Measurements from ENCODE around the gene KLHDC7A.
"Not testable (repeated sequence)": the region's sequence is repeated elsewhere in the genome, so short reads cannot be mapped to it uniquely, and the experiment has no call there.

KLHDC7A gene

DNA sequence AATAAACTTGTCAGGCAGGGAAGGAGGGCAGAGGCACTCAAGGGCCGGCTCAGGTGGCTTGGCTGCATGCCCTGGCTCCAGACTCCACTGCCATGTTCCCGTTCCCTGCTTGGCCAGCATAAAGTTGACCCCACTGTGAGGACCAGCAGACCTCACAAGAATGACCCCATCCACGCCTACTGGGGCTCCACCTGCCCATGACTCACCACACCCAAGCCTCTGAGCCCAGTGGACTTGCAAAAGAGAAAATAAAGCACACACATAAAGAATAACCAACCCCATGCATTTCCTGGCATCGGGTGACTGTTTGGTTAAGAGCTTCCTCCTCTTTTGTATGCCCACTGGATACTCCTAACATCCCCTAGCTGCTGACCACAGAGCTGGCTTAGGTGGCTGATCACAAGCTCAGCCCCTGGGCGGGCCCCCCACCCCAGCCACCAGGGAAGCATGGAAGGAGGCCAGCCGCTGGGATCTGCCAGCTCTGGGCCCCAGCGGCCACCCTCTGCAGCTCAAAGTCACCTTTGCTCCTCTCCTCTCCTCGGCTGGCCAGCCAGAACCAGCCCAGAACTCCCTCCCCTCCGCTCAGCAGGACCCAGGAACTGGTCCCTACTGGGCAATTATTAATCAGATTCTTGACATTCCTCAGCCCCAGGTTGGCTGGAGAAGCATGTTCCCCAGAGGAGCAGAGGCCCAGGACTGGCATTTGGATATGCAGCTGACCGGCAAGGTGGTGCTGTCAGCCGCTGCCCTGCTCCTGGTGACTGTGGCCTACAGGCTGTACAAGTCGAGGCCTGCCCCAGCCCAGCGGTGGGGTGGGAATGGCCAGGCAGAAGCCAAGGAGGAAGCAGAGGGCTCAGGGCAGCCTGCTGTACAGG is at the start of gene KLHDC7A:
TSS of gene KLHDC7A (plus strand) at position 616 of the 875 bp plus-strand sequence. CDS start at position 668, 52 bp downstream.
- DNase-seq, result no peak

DNA sequence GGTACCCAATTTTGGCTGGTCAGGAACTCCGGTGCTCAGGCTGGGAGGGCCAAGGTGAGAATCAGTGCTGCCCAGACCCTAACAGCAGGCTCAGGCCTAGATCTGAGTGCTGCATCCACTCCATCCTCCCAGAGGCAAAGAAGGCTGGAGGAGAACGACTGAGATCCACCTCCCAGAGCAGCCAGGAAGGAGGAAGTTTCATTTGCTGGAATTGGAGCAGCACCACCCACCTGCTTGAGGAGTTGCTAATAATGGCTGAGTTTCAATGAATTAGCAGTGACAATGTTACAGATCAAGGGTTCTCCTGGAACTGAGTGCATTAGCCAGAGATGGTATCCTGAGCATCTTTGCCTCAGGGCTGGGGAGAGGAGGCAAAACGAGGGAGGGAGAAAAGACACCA is 46.7 kb upstream of the KLHDC7A start:
- DNase-seq, result no peak

DNA sequence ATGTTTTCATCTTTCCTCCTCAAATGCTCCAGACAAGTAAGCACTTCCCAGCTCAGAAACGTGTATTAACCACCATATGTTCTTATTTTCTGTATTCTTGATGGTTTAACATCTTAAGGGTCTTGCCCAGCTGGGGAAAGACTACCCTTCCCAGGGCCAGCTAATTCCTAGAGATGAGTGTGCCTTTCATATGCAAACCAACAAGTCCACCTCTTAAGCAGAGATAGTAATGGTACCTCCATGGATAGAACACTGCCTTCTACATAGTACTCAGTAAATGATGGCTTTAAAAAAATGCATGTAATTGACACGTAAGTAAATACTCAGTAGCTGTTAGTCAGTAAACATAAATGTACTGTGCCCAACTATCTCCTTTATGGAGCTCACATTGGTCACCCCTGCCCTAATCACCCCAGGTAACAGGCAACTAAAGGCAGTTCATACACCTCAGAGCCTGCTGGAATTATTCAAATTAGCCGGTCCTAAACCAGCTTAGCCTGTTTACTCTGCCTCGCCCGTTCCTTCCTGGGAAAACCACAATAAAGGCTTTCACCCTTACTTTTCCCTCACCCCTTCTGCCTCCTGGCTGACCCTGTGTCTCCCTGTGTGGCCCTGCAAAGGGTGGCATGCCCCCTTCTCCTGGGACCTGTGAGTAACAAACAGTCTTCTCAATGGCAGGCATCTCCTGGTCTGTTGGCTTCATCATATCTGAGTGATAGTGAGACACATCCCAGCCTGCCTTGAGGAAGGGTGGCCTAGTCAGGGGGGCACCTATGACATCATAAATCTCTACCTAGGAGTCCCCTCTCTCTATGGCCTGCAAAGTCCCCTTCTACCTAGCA is 40.1 kb upstream of the KLHDC7A start:
- no peak for DNase-seq

DNA sequence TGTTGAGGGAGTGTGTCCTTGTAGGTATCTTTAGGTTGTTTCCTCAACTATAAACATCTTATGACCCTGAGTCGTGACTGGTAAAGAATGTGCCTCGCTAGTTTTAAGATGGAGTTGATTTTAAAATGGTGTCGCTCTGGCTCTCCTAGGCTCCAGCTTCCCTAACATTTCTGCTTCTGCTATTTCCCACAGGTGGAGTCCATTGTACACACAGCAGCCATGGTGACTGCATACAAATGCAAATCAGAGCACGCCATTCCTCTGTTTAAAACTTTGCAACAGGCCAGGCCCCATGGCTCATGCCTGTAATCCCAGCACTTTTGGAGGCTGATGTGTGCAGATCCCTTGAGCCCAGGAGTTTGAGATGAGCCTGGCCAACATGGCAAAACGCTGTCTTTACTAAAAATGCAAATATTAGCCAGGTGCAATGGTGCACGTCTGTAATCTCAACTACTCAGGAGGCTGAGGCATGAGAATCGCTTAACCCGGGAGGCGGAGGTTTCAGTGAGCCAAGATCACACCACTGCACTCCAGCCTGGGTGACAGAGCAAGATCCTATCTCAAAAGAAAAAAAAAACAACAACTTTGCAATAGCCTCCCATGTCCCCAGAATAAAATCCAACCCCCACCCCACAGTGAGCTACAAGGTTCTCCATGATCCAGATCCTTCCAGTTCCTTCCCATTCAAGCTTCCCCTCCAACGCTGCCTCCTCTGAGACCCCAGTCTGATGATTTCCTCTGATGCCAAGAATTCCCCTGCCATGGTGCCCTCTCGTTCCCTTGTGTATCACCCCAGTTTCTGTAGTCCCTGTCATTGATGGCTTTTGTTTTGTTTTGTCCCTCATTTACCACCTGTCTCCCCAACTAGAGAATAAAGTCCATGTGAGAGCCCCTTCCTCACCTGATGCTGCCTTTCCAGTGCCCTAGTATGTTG is 36.9 kb upstream of the KLHDC7A start:
- DNase-seq, result no peak

DNA sequence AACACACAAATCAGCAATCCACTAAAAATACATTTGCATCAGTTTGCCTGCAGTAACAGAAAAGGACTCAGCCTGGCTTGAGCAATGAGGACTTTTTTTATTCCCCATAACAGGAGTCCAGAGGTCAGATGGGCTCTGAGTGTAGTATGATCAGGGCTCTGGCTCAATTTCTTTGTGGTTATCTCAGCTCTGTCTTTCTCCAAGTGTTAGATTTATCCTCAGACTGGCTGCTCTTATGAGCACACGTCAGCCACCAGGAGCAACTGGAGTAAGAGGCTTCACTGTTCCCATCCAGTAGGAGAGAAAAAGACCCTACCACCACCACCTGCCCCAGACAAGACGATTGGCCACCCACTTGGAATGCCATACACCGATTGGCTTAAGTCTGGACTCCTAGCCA is 36.2 kb upstream of the KLHDC7A start:
- DNase-seq, result no peak

DNA sequence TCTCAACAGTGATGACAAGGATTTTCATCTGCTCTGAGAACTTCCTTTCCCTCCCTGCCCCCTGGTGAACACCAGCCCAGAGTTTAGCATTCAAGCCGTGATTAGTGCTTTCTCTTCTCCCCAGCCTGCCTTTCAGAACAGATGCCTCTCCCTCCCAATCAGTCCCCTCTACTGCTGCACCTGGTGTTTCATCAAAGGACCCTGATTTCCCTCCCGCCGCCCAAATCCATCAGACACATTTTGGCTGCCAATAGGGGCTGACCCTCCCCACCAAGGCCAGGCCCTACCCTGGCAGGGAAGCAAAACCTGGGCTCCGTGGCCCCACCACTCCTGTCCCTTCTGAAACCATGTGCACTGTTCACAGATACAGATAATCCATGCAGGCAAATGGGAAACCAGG is 34.0 kb upstream of the KLHDC7A start:
- DNase-seq, result no peak

DNA sequence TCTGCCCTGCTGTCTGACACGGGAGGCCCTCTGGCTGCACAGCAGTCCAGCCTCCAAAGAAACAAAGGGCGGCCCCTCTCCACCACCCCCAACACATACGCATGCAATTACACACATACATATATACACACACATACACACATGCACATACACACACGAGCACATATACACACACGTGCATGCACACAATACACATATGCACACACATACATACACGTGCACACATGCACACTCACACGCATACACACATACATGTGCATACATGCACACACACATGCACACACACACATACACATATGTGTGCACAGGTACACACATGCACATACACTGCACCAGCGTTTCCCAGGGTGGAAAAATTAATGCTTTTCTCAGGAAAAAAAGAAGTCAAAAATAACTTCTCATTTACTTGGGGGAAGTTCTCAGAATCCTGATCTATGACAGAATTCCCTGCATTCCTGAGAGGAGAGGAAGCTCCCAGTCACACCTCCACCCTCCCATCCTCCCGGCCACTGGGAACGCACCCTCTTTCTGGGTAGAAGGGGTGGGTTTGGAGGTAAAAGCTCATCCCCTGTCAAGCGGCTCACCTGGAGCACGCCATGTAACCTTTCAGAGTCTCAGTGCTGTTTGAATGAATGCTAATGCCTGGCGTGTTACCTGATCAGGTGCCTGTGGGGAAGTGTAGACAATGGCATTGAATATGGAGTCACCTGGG is 33.1 kb upstream of the KLHDC7A start:
- no peak for DNase-seq

DNA sequence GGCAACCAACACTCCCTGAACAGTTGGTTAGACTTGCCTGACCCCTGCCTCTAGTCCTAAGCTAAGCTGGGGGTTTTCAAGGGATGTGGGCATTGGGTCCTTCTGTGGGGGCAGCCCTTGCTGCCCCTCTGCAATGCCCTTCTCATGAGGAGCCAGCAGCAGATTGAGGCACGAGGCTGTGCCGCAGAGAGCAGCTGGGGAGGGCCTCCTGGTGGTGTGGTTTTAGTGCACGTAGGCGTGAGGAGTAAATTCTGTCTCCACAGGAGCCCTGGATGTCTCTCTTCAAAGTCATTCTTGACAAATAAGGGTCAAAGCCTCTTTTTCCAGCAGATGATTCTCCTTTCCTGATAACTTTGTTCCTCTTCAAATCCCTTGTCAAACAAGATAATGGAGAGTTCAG is 31.8 kb upstream of the KLHDC7A start:
- DNase-seq, result no peak

DNA sequence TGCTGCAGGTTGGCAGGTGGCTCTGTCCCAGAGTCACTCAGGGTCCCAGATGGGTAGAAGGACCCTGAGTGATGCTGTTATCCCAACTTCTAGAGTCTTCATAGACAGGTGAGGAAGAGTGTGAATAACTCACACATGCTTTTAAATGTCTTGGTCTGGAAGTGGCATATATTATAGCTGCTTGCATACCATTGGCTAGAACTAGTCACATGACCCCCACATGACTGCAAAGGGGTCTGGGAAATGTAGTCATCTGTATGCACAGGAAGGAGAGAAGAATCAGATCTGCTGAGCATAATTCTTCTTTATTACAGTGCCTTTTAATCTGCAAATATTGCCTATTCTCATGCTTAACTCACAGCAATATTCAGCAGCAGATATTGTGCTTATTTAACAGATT is 28.2 kb upstream of the KLHDC7A start:
- no peak for DNase-seq

DNA sequence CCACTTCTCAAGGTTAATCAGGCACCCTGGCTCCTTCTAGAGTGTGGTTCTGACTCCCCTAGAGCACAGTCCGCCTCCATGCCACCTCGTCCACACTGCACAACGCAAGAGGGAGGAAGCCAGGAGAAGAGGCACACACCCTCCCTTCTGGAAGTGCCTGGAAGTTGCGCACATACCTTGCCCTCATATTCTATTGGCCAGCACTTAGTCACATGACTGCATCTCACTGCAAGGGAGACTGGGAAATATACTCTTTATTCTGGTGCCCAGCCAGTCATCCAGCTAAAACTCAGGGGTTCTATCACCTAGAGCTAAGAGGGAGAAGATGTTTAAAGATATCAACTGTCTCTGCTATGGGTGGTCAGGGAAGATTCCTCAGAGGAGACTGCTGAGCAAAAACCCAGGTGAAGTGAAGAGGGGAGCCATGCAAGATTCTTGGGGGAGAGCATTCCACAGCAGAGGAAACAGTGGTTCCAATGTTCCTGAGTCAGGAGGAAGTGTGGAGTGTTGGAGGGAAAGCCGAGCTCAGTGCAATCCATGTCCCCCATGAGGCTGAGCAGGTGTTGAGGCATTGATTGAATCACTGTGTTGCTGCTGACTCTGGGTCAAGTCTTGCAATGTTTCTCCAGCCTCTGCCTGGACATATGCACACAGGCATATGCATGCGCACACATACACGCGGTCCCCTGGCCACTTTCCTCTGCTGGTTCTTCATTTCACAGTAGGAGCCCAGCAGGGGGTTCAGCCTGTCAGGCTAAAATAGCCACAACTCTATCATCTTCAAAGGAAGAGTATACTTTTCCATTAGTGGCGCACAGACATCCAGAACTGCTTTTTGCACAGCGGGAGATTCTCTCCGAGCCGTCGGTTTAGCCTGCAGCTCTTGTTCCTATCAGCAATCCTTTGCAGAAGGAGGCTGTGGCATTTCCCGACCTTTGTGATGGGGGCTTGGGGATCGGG is 22.3 kb upstream of the KLHDC7A start:
- DNase-seq, result no peak

DNA sequence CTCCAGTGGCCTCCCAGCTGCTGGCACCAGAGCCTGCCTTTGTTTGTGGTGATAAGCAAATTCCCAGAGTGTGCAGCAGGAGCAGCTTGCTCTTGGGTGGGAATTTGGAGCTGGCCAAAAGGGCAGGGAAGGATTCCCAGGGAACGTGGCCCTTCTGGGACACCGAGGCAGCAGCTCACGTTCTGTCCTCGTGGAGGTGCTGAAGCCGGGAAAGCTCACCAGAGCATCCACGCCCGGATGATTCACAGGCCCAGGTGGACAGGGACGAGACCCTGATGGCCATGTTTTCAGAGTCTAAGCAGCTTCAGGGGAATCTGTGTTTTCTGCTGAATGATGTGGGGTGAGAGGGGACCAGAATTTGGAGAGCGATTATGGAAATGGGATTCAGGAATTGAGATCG is 19.1 kb upstream of the KLHDC7A start:
- DNase-seq, result no peak

DNA sequence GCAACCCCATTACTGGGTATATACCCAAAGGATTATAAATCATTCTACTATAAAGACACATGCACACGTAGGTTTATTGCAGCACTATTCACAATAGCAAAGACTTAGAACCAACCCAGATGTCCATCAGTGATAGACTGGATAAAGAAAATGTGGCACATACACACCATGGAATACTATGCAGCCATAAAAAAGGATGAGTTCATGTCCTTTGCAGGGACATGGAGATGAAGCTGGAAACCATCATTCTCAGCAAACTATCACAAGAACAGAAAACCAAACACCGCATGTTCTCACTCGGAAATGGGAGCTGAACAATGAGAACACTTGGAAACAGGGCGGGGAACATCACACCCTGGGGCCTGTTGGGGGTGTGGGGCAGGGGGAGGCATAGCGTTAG is 18.2 kb upstream of the KLHDC7A start:
- DNase-seq, result not testable (repeated sequence)

DNA sequence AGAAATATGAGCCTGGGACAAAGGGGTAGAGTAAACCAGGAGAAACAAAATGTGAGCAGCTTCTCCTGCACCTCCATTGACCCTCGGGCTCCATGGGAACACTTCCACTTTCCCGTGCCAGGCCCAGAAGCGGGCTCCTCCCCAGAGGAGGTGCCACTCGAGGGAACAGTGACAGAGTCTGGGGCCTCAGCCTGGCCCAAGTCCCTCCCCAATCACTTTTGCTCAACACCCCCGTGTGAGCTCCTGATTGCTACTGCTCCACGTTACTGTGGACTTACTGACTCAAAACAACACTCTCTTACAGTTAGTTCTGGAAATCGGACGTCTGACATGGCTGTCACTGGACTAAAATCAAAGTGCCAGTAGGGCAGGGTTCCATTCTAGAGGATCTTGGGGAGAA is 17.7 kb upstream of the KLHDC7A start:
- no peak for DNase-seq

DNA sequence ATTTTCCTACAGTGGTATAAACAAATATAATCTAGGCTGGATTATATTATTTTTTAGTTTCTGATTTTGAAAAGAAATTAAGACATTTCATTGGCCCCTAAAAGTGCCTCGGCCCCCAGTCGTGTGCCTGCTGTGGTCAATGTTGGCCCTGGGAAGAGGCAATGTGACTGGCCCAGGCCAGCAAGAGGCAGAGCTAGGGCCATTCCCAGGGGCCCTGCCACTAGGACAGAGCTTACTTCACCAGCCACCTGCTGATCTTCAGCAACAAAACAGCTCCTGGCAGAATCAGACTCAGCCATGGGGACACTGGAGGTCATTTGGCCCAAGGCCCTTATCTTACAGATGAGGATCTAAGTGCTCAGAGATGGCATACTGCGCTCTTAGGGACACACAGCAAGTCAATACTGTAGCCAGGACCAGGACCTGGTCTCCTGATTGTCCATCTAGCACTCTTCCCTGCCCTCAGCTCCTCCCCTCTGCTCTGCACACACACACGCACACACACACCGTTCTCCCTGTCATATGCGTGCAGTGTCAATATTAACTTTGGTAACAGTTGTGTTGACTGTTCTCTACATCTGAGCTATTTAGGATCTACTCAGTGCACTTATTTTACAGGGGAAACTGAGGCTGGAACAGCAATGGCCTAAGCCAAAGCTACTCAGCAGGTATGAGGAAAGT is 16.6 kb upstream of the KLHDC7A start:
- no peak for DNase-seq

DNA sequence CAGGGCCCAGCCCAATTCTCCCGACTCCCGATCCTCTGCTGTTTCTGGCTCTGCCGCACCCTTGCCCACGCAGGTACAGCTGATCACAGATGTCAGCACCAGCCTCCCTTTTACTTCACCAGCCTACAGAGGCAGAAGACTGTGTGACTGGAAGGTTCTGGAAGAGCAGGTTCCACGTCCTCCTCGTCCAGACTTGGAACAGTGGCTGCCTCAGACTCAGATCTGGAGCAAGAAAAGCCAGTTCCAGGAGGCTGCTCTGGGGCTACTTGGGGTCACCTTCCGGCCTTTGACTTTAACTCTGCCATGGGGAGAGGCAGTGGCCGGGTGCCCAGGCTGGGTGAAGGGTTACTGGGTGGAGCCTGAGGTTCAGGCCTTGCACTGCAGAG is 16.1 kb upstream of the KLHDC7A start:
- no peak for DNase-seq

DNA sequence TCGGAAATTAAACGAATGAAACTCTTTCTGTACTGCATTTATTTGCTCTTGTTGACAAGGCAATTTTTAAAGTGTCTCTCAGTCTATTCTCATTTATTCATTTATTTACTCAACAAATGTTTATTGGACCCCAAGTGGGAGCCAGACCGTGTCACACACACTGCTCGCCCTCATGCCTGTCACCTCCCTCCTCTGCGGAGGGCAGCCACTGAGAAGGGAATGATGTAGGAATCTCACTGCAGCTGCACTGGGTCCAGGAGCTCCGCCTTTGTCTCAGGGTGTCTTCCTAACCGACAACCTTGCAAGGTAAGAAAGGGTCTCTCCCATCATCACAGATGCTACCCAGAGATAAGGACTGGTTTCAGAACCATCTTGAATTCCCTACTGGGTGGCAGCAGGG is 14.1 kb upstream of the KLHDC7A start:
- DNase-seq, result no peak

DNA sequence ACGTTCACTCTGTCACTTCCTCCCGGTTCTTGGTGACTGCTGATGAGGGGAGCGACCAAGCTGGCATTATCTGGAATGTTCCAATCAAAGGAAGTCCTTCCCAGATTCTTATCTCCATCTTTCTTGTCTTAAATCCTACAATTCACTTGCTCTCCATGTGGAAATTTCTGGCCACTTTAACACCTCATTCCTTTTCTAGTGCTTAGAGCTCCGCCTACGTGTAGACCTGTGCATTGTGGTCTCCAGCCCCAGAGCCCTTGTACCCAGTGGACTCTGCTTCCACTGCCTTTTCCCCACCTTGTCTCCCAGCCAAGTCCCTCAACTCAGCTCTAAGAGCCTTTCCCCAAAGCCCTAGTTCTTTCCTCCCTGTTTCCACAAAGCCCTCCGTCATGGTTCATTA is 12.2 kb upstream of the KLHDC7A start:
- no peak for DNase-seq

DNA sequence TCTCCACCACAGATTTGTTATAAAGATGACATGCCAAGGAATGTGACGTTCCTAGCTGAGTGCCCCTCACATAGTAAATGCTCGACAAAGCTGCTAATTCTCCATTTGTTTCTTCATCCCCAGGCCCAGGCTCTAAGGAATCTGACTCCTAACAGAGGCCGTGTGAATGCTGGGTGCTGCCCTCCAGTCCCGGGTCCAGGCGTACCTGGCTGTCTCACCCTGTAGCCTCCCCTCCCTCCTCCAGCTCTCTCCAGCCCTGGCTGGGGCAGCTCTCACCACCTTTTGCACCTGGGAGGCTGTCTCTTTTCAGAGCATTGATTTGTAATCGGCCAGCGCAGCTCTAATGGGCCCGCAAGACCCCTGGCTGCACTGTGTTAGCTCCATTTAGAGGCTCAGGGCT is 11.2 kb upstream of the KLHDC7A start:
- DNase-seq, result no peak

DNA sequence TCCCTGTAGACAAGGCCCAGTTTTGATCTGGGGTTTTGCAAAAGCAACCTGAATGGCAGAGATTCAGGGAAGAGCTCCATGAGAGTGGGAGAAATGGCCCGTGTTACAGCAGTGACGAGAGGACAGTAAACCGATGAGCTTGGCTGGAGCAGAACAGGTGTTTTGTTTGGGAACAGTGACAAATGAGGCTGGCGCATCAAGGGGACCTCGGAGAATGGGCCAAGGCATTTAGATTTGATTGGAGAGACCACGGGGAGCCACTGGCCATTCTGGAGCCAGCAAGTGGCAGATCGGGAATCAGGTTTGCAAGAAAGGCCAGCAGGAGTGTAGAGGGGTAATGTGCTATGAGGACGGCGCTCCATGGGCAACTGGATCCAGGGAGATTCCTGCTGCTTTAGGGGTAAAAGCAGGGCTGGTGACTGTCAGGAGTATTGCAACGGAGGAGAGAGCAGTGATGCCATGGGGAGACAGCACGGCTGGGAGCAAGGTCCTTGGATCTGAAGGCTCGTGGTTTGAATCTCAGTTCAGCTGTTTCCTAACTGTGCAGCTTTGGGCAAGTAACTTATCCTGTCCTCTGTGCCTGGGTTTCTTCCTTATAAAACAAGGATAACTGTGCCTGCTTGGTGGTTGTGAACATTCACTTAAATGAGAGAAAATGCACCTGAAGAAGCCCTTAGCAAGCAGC is 9.9 kb upstream of the KLHDC7A start:
- DNase-seq, result no peak
